Measurements from ENCODE around the gene SPATA6L. TPM values are rescaled to one million over a fixed set of nuclear protein-coding genes. Genes with fewer than 3 reads are reported as not detected.

SPATA6L gene
- total RNA-seq, 1 donor: 1.2 TPM

GRCh38 chr9:4679268-4680172, 13.2 kb upstream of the SPATA6L start, which contains the start of gene CDC37L1:
TSS of gene CDC37L1 (plus strand) at chr9:4679569. CDS start at chr9:4679768, 199 bp downstream.
- DNase-seq (ENCODE audit: low read depth): peak; percentile 95
- peak within 1 kb of the TSS; percentile 71 for H3K4me3 ChIP-seq (ENCODE audit: low read depth, low read length)
- peak; percentile 66 for TF ChIP-seq CTCF (IDR thresholded peaks at IDR 0.05; ENCODE audit: insufficient read depth, low read length)

- peak; percentile 58 for DNase-seq (ENCODE audit: low read depth)
- H3K4me3 ChIP-seq (ENCODE audit: low read depth, low read length): peak overlapping the region; percentile 71
- TF ChIP-seq CTCF (IDR thresholded peaks at IDR 0.05; ENCODE audit: insufficient read depth, low read length): no peak
Observed at GRCh38 chr9:4678679-4679267, 12.5 kb upstream of the SPATA6L start.

GRCh38 chr9:4677392-4677791, 11.1 kb upstream of the SPATA6L start:
- no peak for TF ChIP-seq CTCF (IDR thresholded peaks at IDR 0.05; ENCODE audit: insufficient read depth, low read length)
- no peak for DNase-seq (ENCODE audit: low read depth)
- H3K4me3 ChIP-seq (ENCODE audit: low read depth, low read length): no peak overlapping the region

GRCh38 chr9:4674783-4675182, 8.5 kb upstream of the SPATA6L start:
- peak; percentile 95 for DNase-seq (ENCODE audit: low read depth)
- TF ChIP-seq CTCF (IDR thresholded peaks at IDR 0.05; ENCODE audit: insufficient read depth, low read length): peak; percentile 27
- H3K4me3 ChIP-seq (ENCODE audit: low read depth, low read length): no peak overlapping the region

- no peak overlapping the region for H3K4me3 ChIP-seq (ENCODE audit: low read depth, low read length)
- DNase-seq (ENCODE audit: low read depth): no peak
- no peak for TF ChIP-seq CTCF (IDR thresholded peaks at IDR 0.05; ENCODE audit: insufficient read depth, low read length)
Observed at GRCh38 chr9:4671737-4672136, 5.5 kb upstream of the SPATA6L start.

GRCh38 chr9:4670591-4670990, 4.3 kb upstream of the SPATA6L start:
- no peak overlapping the region for H3K4me3 ChIP-seq (ENCODE audit: low read depth, low read length)
- no peak for TF ChIP-seq CTCF (IDR thresholded peaks at IDR 0.05; ENCODE audit: insufficient read depth, low read length)
- no peak for DNase-seq (ENCODE audit: low read depth)

All from fibroblast of the aortic adventitia (primary cell).